Kidney epithelial cell (primary cell): Measurements from ENCODE around the gene INPP5B. TPM values are rescaled to one million over a fixed set of nuclear protein-coding genes. Genes with fewer than 3 reads are reported as not detected.

ENCODE experiments used
- DNase-seq: peaks from one replicate; pipeline ENCODE4 v3.0.0-alpha.2; 2010; ENCODE audit warnings: low read depth
- H3K27me3 ChIP-seq: 2 replicates; pipeline ENCODE4 v1.6.0; 2011; ENCODE audit warnings: low read length; ENCODE audit not compliant: control insufficient read depth, insufficient read depth
- H3K36me3 ChIP-seq: 2 replicates; pipeline ENCODE4 v1.5.1; 2011; ENCODE audit warnings: low read length; ENCODE audit not compliant: control insufficient read depth, insufficient read depth
- H3K4me3 ChIP-seq: 2 replicates; pipeline ENCODE4 v1.5.1; 2011; ENCODE audit warnings: low read depth, mild to moderate bottlenecking, control low read depth, low read length
- CTCF ChIP-seq: IDR thresholded peaks from 2 replicates; pipeline ENCODE4 v1.5.1; 2011; ENCODE audit warnings: mild to moderate bottlenecking, moderate library complexity, low read length, control low read depth, inconsistent platforms; ENCODE audit not compliant: insufficient read depth, poor library complexity, severe bottlenecking
- total RNA-seq: library from RNA; depleted of rRNA; stranded (reverse); fragments of >200 nt; gene quantifications from 2 replicates; pipeline ENCODE4 v1.2.3, GENCODE V29; 2015

INPP5B gene
- total RNA-seq, 1 donor from 2014 or later: 18.9 TPM

- H3K27me3 ChIP-seq: no peaks in the 10 kb centered on the region
- TF ChIP-seq CTCF: no peak
- H3K4me3 ChIP-seq: no peak overlapping the region
- no peak for DNase-seq
- H3K36me3 ChIP-seq: no peaks in the 10 kb centered on the region
These were observed 4.4 kb upstream of the INPP5B start for GRCh38 chr1:37951041-37951782.

GRCh38 chr1:37949524-37950152 lies 2.8 kb upstream of the INPP5B start:
- TF ChIP-seq CTCF: no peak
- no peak for DNase-seq
- Histone ChIP-seq H3K4me3 (no peak overlapping the region), H3K27me3 (no peaks in the 10 kb centered on the region), H3K36me3 (no peaks in the 10 kb centered on the region)

- TF ChIP-seq CTCF: no peak
- no peaks in the 10 kb centered on the region for H3K27me3 ChIP-seq
- H3K4me3 ChIP-seq: no peak overlapping the region
- no peaks in the 10 kb centered on the region for H3K36me3 ChIP-seq
- no peak for DNase-seq
These were observed 2.0 kb upstream of the INPP5B start for GRCh38 chr1:37948841-37949240.

- Histone ChIP-seq H3K27me3 (no peaks in the 10 kb centered on the region), H3K36me3 (peaks cover 2% of the 10 kb centered on the region), H3K4me3 (no peak overlapping the region)
- TF ChIP-seq CTCF: no peak
- DNase-seq: no peak
These were observed 1.3 kb upstream of the INPP5B start for GRCh38 chr1:37948166-37948565.

GRCh38 chr1:37947364-37947763 lies 511 bp upstream of the INPP5B start:
- DNase-seq: no peak
- H3K27me3 ChIP-seq: no peaks in the 10 kb centered on the region
- no peak overlapping the region for H3K4me3 ChIP-seq
- H3K36me3 ChIP-seq: peaks cover 2% of the 10 kb centered on the region
- no peak for TF ChIP-seq CTCF
